NCI-H1092 (cell line): ENCODE measurements around the gene RPRD1B.

Experiments used
- DNase-seq: peaks from one replicate; lab custom pipeline; 2025; lab: John Stamatoyannopoulos, UW

The RPRD1B gene

GRCh38 chr20:38123021-38123587 is 89.6 kb downstream of the RPRD1B start:
- DNase-seq: no peak

DNA sequence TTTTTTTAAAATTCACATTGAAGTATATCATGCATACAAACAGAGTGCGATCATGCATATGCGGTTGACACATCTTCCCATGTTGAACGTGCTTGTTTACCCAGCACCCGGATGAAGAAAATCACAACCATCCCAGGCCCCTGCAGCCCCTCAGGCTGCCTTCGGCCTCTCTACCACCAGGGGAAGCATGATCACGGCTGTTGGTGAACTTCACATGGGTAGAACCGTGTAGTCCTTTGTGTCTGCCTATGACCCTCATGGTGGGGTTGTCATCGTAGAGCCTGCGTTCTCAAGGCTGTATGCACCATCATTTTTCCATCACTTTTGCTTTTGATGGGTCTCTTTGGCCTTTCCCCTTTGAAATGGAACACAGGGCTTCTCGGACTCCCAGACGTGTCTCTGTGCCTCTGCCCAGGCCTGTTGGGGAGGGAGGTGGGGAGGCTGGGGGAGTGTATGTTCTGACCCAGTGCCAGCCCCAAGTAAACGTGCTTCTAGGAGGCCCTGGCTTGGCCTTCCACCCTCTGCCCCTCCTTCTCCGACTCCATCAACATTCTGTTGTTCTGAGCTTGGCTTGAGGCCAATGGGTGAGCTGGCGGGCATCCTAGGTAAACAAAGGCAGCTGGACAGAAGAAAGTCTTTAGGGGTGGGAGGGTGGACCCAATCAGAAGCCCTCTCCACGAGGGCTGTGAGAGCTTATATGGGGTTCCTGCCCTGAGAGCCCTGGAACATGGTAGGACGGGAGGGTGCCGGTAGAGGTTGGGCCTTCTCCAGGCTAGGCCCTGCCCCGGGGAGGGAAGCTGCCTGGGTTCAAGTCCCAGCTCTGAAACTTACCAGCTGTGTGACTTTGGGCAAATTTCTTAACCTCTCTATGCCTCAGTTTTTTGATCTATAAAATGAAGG is 91.9 kb downstream of the RPRD1B start:
- peak; percentile 97 for DNase-seq

GRCh38 chr20:38126146-38126921 is 92.8 kb downstream of the RPRD1B start:
- no peak for DNase-seq

DNA sequence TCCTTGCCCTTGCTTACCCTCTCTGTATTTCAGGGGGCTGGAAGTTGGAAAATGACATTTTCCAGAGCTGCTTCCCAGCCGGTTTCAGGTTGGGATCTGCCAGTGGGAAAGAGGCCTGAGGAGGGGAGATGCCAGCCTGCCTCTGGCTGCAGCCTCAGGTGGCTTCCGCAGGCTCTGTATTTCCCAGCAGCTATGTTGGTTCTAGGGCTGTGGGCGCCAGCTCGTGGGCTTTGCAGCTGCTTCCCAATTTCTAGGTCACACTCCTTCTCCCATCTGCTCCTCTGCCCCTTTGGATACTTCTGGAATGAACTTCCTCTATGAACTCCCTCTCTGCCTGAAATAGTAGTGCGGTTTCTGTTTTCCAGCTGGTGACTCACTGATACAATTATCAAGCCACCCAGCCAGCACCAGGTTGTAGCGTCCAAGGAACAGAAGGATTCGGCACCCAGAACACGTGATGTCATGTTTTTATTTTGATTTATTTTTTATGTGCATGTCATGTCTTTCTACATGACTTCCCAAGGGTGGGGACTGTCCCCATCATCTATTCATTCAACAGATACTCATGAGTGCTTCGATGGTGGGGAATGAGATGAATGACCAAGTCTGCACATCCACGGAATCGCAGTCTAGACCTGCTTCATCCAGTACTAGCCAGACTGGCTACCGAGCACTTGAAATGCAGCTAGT is 93.5 kb downstream of the RPRD1B start:
- peak; percentile 12 for DNase-seq

- DNase-seq: no peak
Observed at GRCh38 chr20:38127920-38128528, 94.5 kb downstream of the RPRD1B start.

DNA sequence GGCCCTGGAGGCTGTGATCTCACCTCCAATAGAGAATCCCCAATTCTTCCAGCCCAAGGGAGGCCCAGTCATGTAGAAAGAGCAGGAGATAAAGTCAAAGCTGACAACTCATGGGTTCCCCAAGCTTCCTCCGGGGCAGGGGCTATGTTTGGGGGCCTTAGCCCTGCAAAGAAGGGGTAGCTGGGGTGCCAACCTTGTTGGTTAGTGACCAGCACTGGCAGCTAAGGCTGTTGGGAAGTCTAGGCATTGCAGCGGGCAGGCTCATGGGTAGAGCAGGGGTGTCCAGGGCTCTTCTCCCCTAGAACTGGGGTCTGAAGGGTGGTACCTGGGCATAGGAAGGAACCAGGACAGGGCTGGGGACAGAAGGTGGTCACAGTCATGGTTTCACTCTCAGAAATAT is 95.1 kb downstream of the RPRD1B start:
- no peak for DNase-seq

- no peak for DNase-seq
Observed at GRCh38 chr20:38129248-38129865, 95.8 kb downstream of the RPRD1B start.

DNA sequence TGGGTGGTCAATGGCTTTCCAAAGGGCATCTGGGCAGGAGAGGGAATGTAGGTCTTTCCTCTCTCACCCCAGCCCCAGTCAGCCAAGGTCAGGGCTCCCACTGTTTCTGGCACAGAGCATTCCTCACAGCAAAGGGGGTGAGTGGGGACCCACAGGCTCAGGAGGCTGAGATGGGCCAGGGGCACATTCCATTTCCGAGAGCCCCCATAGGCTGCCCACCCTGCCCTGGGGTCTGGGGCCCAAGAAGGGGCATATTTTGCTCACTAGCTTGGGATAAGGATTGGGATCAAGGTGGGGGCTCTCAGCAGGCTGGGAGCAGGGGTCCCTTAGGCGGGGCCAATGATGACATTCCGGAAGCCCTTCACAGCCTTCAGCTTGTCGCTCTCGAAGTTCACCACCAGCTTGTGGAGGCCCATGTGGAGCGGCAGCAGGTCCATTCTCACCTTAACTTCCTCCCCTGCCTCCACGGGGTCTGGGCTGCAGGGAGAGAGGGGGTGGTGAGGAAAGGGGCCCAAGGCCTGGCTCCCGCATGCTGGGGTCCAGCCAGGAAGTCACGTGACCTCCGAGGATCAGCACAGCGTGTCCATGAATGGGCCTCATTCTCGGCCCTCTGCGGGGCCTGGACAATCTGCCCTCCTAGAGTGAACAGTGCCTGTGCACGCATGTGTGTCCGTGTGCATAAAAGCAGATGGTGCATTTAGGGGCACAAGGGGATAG is 96.5 kb downstream of the RPRD1B start:
- DNase-seq: no peak

DNA sequence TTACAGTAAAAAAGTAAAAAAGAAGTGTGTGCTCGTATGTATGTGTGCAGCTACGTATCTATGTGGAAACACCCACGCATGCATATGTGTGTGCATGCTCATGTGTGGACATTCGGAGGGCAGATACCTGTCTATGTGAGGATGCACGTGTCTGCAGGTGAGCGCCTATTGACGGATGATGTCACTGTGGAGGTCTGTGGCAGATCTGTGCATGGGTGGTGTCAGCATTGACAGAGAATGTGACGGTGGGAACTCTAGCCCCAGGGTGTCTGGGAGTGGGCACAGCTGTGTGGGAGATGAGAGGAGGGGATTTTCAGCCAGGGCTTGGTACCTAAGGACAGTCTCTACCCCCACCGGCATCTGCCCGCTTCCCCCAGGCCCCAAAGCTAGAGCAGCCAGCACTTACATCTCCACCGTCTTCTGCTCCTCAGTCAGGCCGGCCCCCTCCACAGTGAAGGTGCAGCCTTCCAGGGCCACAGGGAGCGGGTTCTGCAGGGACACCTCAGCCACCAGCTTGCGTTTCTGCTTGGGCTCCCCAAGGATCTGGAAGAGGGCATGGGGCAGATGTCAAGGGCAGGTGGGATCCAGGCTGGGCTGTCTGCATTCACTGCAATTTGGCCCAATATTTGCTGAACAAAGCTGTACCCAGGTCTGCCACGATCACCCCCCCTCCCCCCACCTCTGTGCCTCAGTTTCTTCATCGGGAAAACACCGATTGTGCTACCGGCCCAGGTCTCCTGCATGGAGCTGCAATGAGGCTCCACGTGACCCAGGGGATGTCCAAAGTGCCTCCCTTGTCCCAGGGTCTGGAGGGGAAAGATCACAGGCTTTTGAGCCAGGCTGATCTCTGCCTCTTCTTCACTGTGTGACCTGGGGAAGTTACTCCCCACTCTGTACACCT is 97.4 kb downstream of the RPRD1B start:
- DNase-seq: no peak

DNA sequence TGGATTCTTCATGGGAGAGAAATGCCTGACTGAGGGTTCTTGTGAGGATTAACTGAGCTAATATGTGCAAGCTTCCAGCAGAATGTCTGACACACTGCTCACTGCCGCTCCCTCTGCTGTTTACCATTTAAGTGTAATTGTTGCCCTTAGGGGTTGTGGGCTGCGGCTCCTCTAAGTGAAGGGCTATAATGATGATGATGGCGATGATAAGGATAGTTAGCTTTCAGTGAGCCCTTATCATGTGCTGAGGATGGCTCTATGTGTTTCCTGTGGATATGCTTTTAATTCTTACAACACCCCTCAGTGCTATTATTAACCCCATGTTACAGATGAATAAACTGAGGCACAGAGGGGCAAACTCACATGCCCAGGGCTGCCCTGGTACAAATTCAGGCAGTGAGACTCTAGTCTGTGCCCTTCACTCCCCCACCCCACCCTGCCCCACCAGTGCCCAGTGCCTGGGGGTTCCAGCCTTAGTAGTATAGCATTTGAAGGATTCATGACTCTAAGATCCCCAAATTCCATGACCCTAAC is 98.1 kb downstream of the RPRD1B start:
- no peak for DNase-seq

DNA sequence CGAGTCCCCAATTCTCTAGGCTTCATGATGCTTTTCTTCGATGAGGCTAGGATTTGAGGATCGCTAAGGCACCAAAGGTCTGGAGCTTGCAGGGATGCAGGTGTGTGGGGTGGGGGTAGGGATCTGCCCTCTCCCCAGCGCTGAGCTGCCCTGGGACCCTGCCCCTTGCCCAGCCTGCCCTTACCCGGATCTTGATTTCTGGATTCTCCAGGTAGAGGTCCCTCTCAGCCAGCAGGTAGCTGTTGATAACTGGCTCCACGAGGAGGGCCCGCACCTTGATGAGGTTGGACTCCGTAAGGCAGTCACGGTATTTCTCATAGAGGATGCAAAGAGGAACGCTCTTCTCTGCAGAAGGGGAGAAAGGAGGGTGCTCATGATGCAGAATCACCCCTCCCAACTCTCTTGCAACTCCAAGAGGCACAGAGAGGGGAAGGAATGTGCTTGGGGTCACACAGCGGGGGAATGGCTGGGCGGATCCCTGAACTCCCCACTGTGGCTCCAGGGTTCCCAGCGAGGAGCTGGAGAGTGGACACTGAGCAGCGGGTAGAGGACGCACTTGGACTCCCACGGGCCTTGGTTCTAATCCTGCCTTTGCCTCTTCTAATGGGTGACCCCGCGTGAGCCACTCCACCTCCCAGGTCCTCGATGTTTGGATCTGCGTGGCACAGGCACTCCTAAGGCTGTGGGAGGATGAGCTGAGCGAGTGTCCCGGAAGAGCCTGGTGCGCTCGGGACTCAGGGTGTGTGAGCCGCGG is 98.8 kb downstream of the RPRD1B start:
- DNase-seq: no peak

- DNase-seq: no peak
Observed at GRCh38 chr20:38132910-38133501, 99.5 kb downstream of the RPRD1B start.

DNA sequence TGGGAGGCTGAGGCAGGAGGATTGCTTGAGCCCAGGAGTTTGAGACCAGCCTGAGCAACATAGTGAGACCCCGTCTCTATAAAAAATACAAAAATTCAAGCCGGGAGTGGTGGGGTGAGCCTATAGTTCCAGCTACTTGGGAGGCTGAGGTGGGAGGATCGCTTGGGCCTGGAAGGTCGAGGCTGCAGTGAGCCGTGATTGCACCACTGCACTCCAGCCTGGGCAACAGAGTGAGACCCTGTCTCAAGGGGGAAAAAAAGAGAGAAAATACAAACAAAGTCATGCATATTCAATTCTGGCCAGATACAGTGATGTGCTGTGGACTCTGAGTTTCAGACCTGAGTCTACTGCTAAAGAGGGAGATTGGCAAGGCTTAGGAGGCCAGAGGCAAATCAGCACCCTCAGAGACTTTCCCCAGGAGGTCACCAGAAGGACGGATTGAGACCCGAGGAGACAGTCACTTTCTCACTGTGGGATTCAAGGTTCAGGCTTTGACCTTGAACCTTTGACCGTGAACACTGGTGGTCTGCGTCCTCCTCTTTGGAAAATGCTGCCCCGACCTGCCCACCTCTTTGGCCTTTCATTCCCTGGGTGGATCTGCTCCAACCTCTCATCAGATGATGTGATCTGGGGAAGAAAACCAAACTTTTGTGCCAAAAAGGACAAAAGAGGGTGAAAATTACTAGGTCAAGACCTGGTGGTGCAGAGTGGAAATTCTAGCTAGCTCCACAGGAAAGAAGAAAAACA is 100.3 kb downstream of the RPRD1B start:
- no peak for DNase-seq

- DNase-seq: no peak
Observed at GRCh38 chr20:38134427-38135270, 101.1 kb downstream of the RPRD1B start.

- no peak for DNase-seq
Observed at GRCh38 chr20:38135271-38135650, 101.7 kb downstream of the RPRD1B start.

DNA sequence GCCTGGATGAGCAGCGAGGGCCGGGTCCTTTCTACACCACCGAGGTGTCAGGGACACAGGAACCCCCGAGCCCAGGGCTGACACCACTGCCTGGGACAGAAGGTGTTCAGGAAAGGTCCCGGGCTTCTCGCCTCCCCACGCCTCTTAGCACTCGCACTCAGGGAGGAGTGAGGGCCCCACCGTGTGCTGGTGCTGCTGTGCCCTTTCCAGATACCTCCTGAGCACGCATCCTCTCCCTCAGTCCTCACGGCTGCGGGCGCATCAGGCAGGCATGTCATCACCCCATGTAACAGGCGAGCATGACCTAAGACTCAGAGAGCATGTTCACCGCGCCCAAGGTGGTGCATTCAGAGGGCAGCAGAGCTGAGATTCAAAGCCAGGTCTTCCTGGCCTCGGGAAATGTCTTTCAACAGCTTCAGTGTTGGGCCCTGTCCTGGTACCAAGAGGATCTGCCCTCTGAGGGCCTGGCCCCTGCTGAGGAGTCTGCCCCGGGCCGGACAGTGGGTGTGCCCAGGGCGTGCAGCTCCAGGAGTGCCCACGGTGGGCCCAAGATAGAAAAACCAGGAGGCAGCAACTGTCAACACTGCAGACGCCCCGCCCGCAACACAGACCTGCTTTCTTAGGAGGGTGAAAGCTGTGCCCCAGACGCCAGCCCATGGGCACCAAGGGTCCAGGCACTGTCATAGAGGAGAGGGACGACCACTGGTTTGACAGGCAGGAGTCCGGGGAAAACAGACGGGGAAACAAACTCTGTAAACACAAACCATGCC is 102.3 kb downstream of the RPRD1B start:
- DNase-seq: no peak
